ENCODE data around the gene PRR16.

DNA sequence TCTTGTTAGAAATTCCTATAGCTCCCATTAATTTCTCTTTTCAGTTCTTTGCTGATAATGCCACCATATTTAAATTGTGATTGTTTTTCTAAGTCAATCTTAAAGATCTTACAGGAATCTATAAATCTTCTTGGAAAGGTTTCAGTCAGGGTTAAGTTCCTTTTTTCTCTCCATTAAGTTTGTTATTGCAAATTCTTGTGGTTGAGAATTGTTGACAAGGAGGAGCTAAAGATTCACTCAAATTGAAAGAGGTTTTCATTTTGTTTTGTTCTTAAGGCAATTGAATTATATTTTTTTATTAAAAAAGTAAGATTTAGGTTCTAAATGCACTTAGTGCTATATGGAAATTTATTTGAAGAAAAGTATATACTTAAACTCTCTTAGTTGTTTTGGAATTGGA is 213.4 kb downstream of the PRR16 start:
- TF ChIP-seq POLR2AphosphoS5 (IDR thresholded peaks at IDR 0.05; ENCODE audit: low read depth, low read length) (no peak), POLR2A (IDR thresholded peaks at IDR 0.05; ENCODE audit: low read depth, low read length) (no peak), TAF1 (IDR thresholded peaks at IDR 0.05; ENCODE audit: low read depth, low read length) (no peak), PAX5 (IDR thresholded peaks at IDR 0.05; ENCODE audit: insufficient read depth, low read length, severe bottlenecking) (no peak), SPI1 (IDR thresholded peaks at IDR 0.05; ENCODE audit: low read depth, low read length) (no peak)
